COLO668 (cell line): ENCODE data around the gene CTAG1A.
A peak's percentile ranks its signal among the peaks of the same experiment; 100 is the strongest.
"Not testable (repeated sequence)": the region's sequence is repeated elsewhere in the genome, so short reads cannot be mapped to it uniquely, and the experiment has no call there.

Experiments
- DNase-seq: peaks from one replicate; lab custom pipeline; 2025; ENCODE audit not compliant: unreplicated experiment; lab: John Stamatoyannopoulos, UW

CTAG1A gene

GRCh38 chrX:154570361-154570760 lies 14.6 kb upstream of the CTAG1A start:
- not testable (repeated sequence) for DNase-seq

GRCh38 chrX:154573061-154573460 lies 11.9 kb upstream of the CTAG1A start:
- not testable (repeated sequence) for DNase-seq

GRCh38 chrX:154575076-154575475 lies 9.9 kb upstream of the CTAG1A start:
- DNase-seq, result not testable (repeated sequence)

- DNase-seq, result not testable (repeated sequence)
Observed at GRCh38 chrX:154582994-154583393, 1.9 kb upstream of the CTAG1A start.

- not testable (repeated sequence) for DNase-seq
Observed at GRCh38 chrX:154590415-154590814, 5.5 kb downstream of the CTAG1A start.

- DNase-seq, result no peak
Observed at GRCh38 chrX:154592505-154592904, 7.6 kb downstream of the CTAG1A start.

GRCh38 chrX:154593201-154593600 lies 8.3 kb downstream of the CTAG1A start:
- DNase-seq, result no peak

GRCh38 chrX:154594491-154594890 lies 9.6 kb downstream of the CTAG1A start:
- DNase-seq, result no peak

- DNase-seq, result no peak
Observed at GRCh38 chrX:154595559-154596249, 10.8 kb downstream of the CTAG1A start.

GRCh38 chrX:154596290-154596929 lies 11.5 kb downstream of the CTAG1A start:
- DNase-seq, result no peak

- no peak for DNase-seq
Observed at GRCh38 chrX:154597221-154597620, 12.3 kb downstream of the CTAG1A start.

- DNase-seq, result no peak
Observed at GRCh38 chrX:154598656-154599055, 13.7 kb downstream of the CTAG1A start.

GRCh38 chrX:154599531-154599930 lies 14.6 kb downstream of the CTAG1A start:
- no peak for DNase-seq

- DNase-seq, result no peak
Observed at GRCh38 chrX:154600759-154601374, 15.9 kb downstream of the CTAG1A start.

- DNase-seq, result no peak
Observed at GRCh38 chrX:154602226-154602625, 17.3 kb downstream of the CTAG1A start.

GRCh38 chrX:154602766-154603437 lies 18.0 kb downstream of the CTAG1A start:
- no peak for DNase-seq

- peak; percentile 33 for DNase-seq
Observed at GRCh38 chrX:154603438-154604430, 18.8 kb downstream of the CTAG1A start.

GRCh38 chrX:154605566-154605965 lies 20.6 kb downstream of the CTAG1A start:
- no peak for DNase-seq

- peak; percentile 37 for DNase-seq
Observed at GRCh38 chrX:154607370-154607769, 22.4 kb downstream of the CTAG1A start.

GRCh38 chrX:154607976-154608375 lies 23.0 kb downstream of the CTAG1A start:
- not testable (repeated sequence) for DNase-seq
